ENCODE results near the gene MAP2K3.
"Not testable (repeated sequence)": the region's sequence is repeated elsewhere in the genome, so short reads cannot be mapped to it uniquely, and the experiment has no call there.

- not testable (repeated sequence) for TF ChIP-seq CTCF, POLR2A, POLR2AphosphoS5, EP300 (IDR thresholded peaks at IDR 0.05)
Observed at GRCh38 chr17:21341925-21342540, 57.5 kb downstream of the MAP2K3 start.

Measured in stomach (tissue), 4 donors.